Measurements from ENCODE around the gene CFAP46. TPM values are rescaled to one million over a fixed set of nuclear protein-coding genes. Genes with fewer than 3 reads are reported as not detected.

CFAP46 gene
- total and polyA plus RNA-seq, 2 of the 8 experiments (the other 6 are each of a cell fraction or from before 2014, with no cell fraction given): 2.6 to 4.8 TPM

- TF ChIP-seq ATF2 (IDR thresholded peaks at IDR 0.05; ENCODE audit: low read length) (no peak), E2F6 (IDR thresholded peaks at IDR 0.05) (no peak)
Measured at GRCh38 chr10:132973903-132974241, 31.5 kb upstream of the CFAP46 start (continued).
